ENCODE data around the gene DYNC1I1. TPM values are rescaled to one million over a fixed set of nuclear protein-coding genes. Genes with fewer than 3 reads are reported as not detected.

Gene DYNC1I1
- total and polyA plus RNA-seq, 2 experiments from 2014 or later, result 1.4 to 4.1 TPM

DNA sequence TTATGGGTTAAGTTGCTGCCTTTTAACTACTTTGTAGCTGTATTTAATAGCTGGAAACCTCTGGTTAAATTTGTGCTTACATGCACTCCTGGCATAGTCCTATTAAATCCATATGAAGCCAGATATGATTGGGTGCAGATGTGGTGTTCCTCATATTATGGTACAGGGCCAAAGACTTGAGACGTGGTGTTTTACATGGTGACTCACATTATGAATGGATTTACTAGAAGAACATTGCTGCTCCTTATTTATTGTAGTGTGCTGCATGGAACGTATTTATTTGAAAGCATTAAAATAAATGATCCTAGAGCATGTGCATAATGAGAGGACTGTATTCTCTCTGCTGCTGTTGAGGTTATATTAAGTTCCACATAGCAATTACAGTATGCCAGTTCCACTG lies 325.5 kb downstream of the DYNC1I1 start (continued):
- TF ChIP-seq, protein P1, sequence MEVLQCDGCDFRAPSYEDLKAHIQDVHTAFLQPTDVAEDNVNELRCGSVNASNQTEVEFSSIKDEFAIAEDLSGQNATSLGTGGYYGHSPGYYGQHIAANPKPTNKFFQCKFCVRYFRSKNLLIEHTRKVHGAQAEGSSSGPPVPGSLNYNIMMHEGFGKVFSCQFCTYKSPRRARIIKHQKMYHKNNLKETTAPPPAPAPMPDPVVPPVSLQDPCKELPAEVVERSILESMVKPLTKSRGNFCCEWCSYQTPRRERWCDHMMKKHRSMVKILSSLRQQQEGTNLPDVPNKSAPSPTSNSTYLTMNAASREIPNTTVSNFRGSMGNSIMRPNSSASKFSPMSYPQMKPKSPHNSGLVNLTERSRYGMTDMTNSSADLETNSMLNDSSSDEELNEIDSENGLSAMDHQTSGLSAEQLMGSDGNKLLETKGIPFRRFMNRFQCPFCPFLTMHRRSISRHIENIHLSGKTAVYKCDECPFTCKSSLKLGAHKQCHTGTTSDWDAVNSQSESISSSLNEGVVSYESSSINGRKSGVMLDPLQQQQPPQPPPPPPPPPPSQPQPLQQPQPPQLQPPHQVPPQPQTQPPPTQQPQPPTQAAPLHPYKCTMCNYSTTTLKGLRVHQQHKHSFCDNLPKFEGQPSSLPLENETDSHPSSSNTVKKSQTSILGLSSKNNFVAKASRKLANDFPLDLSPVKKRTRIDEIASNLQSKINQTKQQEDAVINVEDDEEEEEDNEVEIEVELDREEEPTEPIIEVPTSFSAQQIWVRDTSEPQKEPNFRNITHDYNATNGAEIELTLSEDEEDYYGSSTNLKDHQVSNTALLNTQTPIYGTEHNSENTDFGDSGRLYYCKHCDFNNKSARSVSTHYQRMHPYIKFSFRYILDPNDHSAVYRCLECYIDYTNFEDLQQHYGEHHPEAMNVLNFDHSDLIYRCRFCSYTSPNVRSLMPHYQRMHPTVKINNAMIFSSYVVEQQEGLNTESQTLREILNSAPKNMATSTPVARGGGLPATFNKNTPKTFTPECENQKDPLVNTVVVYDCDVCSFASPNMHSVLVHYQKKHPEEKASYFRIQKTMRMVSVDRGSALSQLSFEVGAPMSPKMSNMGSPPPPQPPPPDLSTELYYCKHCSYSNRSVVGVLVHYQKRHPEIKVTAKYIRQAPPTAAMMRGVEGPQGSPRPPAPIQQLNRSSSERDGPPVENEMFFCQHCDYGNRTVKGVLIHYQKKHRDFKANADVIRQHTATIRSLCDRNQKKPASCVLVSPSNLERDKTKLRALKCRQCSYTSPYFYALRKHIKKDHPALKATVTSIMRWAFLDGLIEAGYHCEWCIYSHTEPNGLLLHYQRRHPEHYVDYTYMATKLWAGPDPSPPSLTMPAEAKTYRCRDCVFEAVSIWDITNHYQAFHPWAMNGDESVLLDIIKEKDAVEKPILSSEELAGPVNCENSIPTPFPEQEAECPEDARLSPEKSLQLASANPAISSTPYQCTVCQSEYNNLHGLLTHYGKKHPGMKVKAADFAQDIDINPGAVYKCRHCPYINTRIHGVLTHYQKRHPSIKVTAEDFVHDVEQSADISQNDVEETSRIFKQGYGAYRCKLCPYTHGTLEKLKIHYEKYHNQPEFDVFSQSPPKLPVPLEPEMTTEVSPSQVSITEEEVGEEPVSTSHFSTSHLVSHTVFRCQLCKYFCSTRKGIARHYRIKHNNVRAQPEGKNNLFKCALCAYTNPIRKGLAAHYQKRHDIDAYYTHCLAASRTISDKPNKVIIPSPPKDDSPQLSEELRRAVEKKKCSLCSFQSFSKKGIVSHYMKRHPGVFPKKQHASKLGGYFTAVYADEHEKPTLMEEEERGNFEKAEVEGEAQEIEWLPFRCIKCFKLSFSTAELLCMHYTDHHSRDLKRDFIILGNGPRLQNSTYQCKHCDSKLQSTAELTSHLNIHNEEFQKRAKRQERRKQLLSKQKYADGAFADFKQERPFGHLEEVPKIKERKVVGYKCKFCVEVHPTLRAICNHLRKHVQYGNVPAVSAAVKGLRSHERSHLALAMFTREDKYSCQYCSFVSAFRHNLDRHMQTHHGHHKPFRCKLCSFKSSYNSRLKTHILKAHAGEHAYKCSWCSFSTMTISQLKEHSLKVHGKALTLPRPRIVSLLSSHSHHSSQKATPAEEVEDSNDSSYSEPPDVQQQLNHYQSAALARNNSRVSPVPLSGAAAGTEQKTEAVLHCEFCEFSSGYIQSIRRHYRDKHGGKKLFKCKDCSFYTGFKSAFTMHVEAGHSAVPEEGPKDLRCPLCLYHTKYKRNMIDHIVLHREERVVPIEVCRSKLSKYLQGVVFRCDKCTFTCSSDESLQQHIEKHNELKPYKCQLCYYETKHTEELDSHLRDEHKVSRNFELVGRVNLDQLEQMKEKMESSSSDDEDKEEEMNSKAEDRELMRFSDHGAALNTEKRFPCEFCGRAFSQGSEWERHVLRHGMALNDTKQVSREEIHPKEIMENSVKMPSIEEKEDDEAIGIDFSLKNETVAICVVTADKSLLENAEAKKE (CRISPR knock-in tag; IDR thresholded peaks at IDR 0.05), result no peak
- TF ChIP-seq CREB1 (CRISPR knock-in tag; IDR thresholded peaks at IDR 0.05; ENCODE audit: low read depth) (no peak), NANOG (IDR thresholded peaks at IDR 0.05; ENCODE audit: borderline replicate concordance) (no peak), EZH2 (IDR thresholded peaks at IDR 0.05; ENCODE audit: low read depth, unreplicated experiment) (no peak), STAT1 (IDR thresholded peaks at IDR 0.05; ENCODE audit: unreplicated experiment) (no peak)

DNA sequence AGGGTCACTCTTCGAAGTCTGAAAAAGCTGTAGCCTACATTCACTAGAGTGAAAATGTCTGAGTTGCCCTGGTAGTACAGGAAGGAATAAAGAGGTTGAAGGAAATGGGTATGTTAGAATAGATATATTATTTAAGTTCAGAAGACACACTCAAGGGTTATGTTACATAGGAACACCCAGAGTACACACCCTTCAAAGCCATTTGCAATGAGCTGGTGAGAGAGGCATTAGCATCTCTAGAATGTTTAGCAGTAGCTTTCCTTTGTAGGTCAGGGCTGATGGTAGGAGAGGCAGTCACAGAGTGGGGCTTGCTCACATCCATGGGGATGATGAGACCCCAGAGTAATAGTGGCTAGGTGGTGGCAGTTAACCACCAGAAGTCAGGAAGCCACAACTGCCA lies 328.4 kb downstream of the DYNC1I1 start:
- H3K79me2 ChIP-seq (replicated peaks; ENCODE audit: insufficient read depth), result no peaks in the 10 kb centered on the region

More for the DNA sequence above, 328.4 kb downstream of the DYNC1I1 start:
- Histone ChIP-seq H3K4me3 (no peak overlapping the region), H3K27me3 (ENCODE audit: insufficient read depth) (no peaks in the 10 kb centered on the region), H3K27ac (ENCODE audit: low read depth) (no peak overlapping the region), H3F3A (replicated peaks; ENCODE audit: low read depth) (no peaks in the 10 kb centered on the region), H3K9me2 (ENCODE audit: insufficient read depth) (no peaks in the 10 kb centered on the region), H2AFZ (no peak overlapping the region), H3K36me3 (ENCODE audit: insufficient read depth) (no peaks in the 10 kb centered on the region), H4K20me1 (replicated peaks; ENCODE audit: insufficient read depth) (no peaks in the 10 kb centered on the region), H3K4me2 (no peak overlapping the region), H3K4me1 (ENCODE audit: insufficient read depth) (no peaks in the 10 kb centered on the region)
- no peak for DNase-seq (ENCODE audit: low spot score)
- no peaks in the 10 kb centered on the region for H3K27me3 Mint-ChIP-seq (ENCODE audit: insufficient read depth, low read depth, poor library complexity)
- no peak for ATAC-seq
- no peaks in the 10 kb centered on the region; the same call in 2 of the 3 replicates for H3K4me1 Mint-ChIP-seq
- no peaks in the 10 kb centered on the region for H3K9me3 Mint-ChIP-seq
- TF ChIP-seq, protein P2, sequence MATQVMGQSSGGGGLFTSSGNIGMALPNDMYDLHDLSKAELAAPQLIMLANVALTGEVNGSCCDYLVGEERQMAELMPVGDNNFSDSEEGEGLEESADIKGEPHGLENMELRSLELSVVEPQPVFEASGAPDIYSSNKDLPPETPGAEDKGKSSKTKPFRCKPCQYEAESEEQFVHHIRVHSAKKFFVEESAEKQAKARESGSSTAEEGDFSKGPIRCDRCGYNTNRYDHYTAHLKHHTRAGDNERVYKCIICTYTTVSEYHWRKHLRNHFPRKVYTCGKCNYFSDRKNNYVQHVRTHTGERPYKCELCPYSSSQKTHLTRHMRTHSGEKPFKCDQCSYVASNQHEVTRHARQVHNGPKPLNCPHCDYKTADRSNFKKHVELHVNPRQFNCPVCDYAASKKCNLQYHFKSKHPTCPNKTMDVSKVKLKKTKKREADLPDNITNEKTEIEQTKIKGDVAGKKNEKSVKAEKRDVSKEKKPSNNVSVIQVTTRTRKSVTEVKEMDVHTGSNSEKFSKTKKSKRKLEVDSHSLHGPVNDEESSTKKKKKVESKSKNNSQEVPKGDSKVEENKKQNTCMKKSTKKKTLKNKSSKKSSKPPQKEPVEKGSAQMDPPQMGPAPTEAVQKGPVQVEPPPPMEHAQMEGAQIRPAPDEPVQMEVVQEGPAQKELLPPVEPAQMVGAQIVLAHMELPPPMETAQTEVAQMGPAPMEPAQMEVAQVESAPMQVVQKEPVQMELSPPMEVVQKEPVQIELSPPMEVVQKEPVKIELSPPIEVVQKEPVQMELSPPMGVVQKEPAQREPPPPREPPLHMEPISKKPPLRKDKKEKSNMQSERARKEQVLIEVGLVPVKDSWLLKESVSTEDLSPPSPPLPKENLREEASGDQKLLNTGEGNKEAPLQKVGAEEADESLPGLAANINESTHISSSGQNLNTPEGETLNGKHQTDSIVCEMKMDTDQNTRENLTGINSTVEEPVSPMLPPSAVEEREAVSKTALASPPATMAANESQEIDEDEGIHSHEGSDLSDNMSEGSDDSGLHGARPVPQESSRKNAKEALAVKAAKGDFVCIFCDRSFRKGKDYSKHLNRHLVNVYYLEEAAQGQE (IDR thresholded peaks at IDR 0.05; ENCODE audit: unreplicated experiment), result no peak
- TF ChIP-seq JUNB (IDR thresholded peaks at IDR 0.05; ENCODE audit: unreplicated experiment) (no peak), EZH2 (IDR thresholded peaks at IDR 0.05; ENCODE audit: low read depth, unreplicated experiment) (no peak)
- TF ChIP-seq, protein P3, sequence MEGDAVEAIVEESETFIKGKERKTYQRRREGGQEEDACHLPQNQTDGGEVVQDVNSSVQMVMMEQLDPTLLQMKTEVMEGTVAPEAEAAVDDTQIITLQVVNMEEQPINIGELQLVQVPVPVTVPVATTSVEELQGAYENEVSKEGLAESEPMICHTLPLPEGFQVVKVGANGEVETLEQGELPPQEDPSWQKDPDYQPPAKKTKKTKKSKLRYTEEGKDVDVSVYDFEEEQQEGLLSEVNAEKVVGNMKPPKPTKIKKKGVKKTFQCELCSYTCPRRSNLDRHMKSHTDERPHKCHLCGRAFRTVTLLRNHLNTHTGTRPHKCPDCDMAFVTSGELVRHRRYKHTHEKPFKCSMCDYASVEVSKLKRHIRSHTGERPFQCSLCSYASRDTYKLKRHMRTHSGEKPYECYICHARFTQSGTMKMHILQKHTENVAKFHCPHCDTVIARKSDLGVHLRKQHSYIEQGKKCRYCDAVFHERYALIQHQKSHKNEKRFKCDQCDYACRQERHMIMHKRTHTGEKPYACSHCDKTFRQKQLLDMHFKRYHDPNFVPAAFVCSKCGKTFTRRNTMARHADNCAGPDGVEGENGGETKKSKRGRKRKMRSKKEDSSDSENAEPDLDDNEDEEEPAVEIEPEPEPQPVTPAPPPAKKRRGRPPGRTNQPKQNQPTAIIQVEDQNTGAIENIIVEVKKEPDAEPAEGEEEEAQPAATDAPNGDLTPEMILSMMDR (conservative IDR thresholded peaks at IDR 0.05; ENCODE audit: low read depth in 2 of 2), result no peak
- H3K36me3 Mint-ChIP-seq (ENCODE audit: low read depth), result no peaks in the 10 kb centered on the region
- no peak overlapping the region for H3K27ac Mint-ChIP-seq
- H3K4me3 Mint-ChIP-seq, result no peak overlapping the region

Data from GM23338 (cell line).